ENCODE measurements around the gene C5orf46.

DNA sequence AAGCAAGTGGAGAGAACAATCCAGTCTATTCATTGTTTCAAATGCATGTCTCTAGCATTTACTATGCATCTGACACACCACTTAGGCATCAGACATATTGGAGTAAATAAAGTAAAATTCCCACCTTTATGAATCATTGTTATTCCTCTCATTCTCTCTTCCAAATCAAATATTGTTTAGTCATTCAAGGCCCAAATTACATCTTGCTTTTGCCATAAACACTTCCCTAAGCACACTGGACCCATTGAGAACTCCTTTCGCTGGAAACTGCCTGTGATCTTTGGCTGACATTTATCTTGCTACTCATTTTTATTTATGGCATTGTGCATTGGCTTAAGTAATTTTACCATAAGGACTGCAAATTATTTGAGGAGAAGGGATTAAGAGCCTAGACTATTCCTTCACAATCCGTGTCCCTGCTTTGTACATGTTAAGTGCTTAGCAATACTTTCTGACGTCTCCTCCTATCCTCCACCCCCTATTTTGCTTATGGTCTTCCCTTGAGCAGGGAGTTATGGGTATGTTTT lies 7.4 kb downstream of the C5orf46 start:
- TF ChIP-seq PATZ1 (CRISPR knock-in tag; IDR thresholded peaks at IDR 0.05; ENCODE audit: borderline replicate concordance), result no peak
- TF ChIP-seq ISL1 (CRISPR knock-in tag; IDR thresholded peaks at IDR 0.05), result no peak

All from SK-N-SH treated with all-trans-retinoic acid at 6 μM for 48 hours (cell line).